Measurements from ENCODE around the gene ABCB7. TPM values are rescaled to one million over a fixed set of nuclear protein-coding genes. Genes with fewer than 3 reads are reported as not detected.

The ABCB7 gene
- polyA plus RNA-seq, 1 experiment = 9.6 TPM

GRCh38 chrX:75156531-75156945, 455 bp upstream of the ABCB7 start:
- no peak for DNase-seq (ENCODE audit: low read depth)
- TF ChIP-seq CTCF (IDR thresholded peaks at IDR 0.05; ENCODE audit: insufficient read depth, low read depth, low read length) = no peak
- H3K27me3 ChIP-seq (ENCODE audit: control insufficient read depth, insufficient read depth, low read length) = no peaks in the 10 kb centered on the region
- ChIA-PET POLR2A (no interaction called here), CTCF (no interaction called here)
- H3K36me3 ChIP-seq (ENCODE audit: control insufficient read depth, insufficient read depth, low read length) = no peaks in the 10 kb centered on the region
- H3K4me3 ChIP-seq (ENCODE audit: low read depth, low read length) = peak overlapping the region; percentile 75

- TF ChIP-seq CTCF (IDR thresholded peaks at IDR 0.05; ENCODE audit: insufficient read depth, low read depth, low read length) = no peak
- POLR2A ChIA-PET = no interaction called here
- CTCF ChIA-PET = no interaction called here
- Histone ChIP-seq H3K4me3 (ENCODE audit: low read depth, low read length) (peak overlapping the region; percentile 75), H3K27me3 (ENCODE audit: control insufficient read depth, insufficient read depth, low read length) (no peaks in the 10 kb centered on the region), H3K36me3 (ENCODE audit: control insufficient read depth, insufficient read depth, low read length) (no peaks in the 10 kb centered on the region)
- DNase-seq (ENCODE audit: low read depth) = no peak
Observed at GRCh38 chrX:75155447-75155826, 646 bp downstream of the ABCB7 start.

- ChIA-PET POLR2A (no interaction called here), CTCF (no interaction called here)
- H3K4me3 ChIP-seq (ENCODE audit: low read depth, low read length) = no peak overlapping the region
Observed at GRCh38 chrX:75154871-75155270, 1.2 kb downstream of the ABCB7 start.

GRCh38 chrX:75151827-75152592, 4.1 kb downstream of the ABCB7 start:
- no peaks in the 10 kb centered on the region for H3K27me3 ChIP-seq (ENCODE audit: control insufficient read depth, insufficient read depth, low read length)
- no peak for DNase-seq (ENCODE audit: low read depth)
- ChIA-PET POLR2A (no interaction called here), CTCF (no interaction called here)
- no peak for TF ChIP-seq CTCF (IDR thresholded peaks at IDR 0.05; ENCODE audit: insufficient read depth, low read depth, low read length)
- no peaks in the 10 kb centered on the region for H3K36me3 ChIP-seq (ENCODE audit: control insufficient read depth, insufficient read depth, low read length)
- H3K4me3 ChIP-seq (ENCODE audit: low read depth, low read length) = no peak overlapping the region

More at GRCh38 chrX:75154871-75155270, 1.2 kb downstream of the ABCB7 start:
- no peak for DNase-seq (ENCODE audit: low read depth)
- TF ChIP-seq CTCF (IDR thresholded peaks at IDR 0.05; ENCODE audit: insufficient read depth, low read depth, low read length) = no peak
- no peaks in the 10 kb centered on the region for H3K36me3 ChIP-seq (ENCODE audit: control insufficient read depth, insufficient read depth, low read length)
- H3K27me3 ChIP-seq (ENCODE audit: control insufficient read depth, insufficient read depth, low read length) = no peaks in the 10 kb centered on the region

DNA sequence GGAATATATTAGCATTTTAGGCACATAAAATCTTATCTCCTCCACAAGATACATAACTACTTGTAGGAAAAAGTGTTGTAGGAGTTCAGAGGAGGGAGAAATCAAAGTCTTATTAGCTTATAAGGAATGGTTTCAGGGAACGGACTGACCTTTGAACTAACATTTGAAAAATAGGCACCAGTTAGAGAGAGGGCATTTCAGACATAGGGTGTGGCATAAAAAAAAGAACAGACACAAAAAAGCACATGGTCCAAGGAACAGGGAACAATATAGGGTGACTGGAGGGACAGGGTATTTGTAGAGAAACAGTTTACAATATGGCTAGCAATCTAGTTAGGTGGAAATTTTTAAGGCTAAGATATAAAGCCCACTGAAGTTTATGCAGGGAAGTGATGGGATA, 6.4 kb downstream of the ABCB7 start:
- CTCF ChIA-PET = no interaction called here
- no peak for TF ChIP-seq CTCF (IDR thresholded peaks at IDR 0.05; ENCODE audit: insufficient read depth, low read depth, low read length)
- Histone ChIP-seq H3K36me3 (ENCODE audit: control insufficient read depth, insufficient read depth, low read length) (no peaks in the 10 kb centered on the region), H3K4me3 (ENCODE audit: low read depth, low read length) (no peak overlapping the region), H3K27me3 (ENCODE audit: control insufficient read depth, insufficient read depth, low read length) (no peaks in the 10 kb centered on the region)
- POLR2A ChIA-PET = no interaction called here
- DNase-seq (ENCODE audit: low read depth) = no peak
